SU-DHL-6 (cell line): ENCODE data around the gene SLC4A5.
"Not testable (repeated sequence)": the region's sequence is repeated elsewhere in the genome, so short reads cannot be mapped to it uniquely, and the experiment has no call there.

Experiments used
- H2AFZ ChIP-seq: fragments of 200-600 bp; sonication (generic); 2 replicates; pipeline ENCODE4 v1.6.1; 2014; ENCODE audit warnings: low read depth, mild to moderate bottlenecking, moderate library complexity, mixed read lengths, antibody characterized with exemption, low read length; ENCODE audit not compliant: severe bottlenecking
- H3F3A ChIP-seq: fragments of 200-600 bp; shearing (Covaris generic); 2 replicates; pipeline ENCODE4 v1.6.0; 2016; ENCODE audit warnings: antibody characterized with exemption, mild to moderate bottlenecking; ENCODE audit not compliant: insufficient read depth
- H3K27ac ChIP-seq: fragments of 200-600 bp; sonication (generic); 2 replicates; pipeline ENCODE4 v1.5.1; 2016; ENCODE audit warnings: low read depth, mild to moderate bottlenecking, low read length, moderate library complexity, mixed read lengths
- H3K27me3 ChIP-seq: fragments of 200-600 bp; sonication (generic), shearing (Covaris generic); 2 replicates; pipeline ENCODE4 v1.6.0; 2014; ENCODE audit warnings: mild to moderate bottlenecking, low read length
- H3K36me3 ChIP-seq: fragments of 200-600 bp; sonication (generic); 2 replicates; pipeline ENCODE4 v1.6.1; 2014; ENCODE audit warnings: mild to moderate bottlenecking, low read length, mixed read lengths
- H3K4me2 ChIP-seq: fragments of 300-600, 200-600 bp; shearing (Covaris generic), sonication (generic); 2 replicates; pipeline ENCODE4 v1.6.0; 2014; ENCODE audit warnings: low read length, low read depth, mild to moderate bottlenecking; ENCODE audit not compliant: poor library complexity, severe bottlenecking
- H3K4me3 ChIP-seq: fragments of 200-600 bp; sonication (generic); 2 replicates; pipeline ENCODE4 v1.5.1; 2014; ENCODE audit warnings: antibody characterized with exemption, low read length, mild to moderate bottlenecking, mixed read lengths; ENCODE audit not compliant: insufficient read depth, poor library complexity, severe bottlenecking
- H3K79me2 ChIP-seq: fragments of 200-600 bp; sonication (generic); 2 replicates; pipeline ENCODE4 v1.6.1; 2014; ENCODE audit warnings: mild to moderate bottlenecking, low read length, moderate library complexity; ENCODE audit not compliant: insufficient read depth
- H3K9ac ChIP-seq: fragments of 200-600 bp; sonication (generic); 2 replicates; pipeline ENCODE4 v1.7.0; 2014; ENCODE audit warnings: mild to moderate bottlenecking, low read length
- H3K9me2 ChIP-seq: fragments of 200-600 bp; sonication (generic); replicated peaks from 2 replicates; pipeline ENCODE4 v1.6.1; 2014; ENCODE audit warnings: low read length; ENCODE audit not compliant: insufficient read depth
- H3K9me3 ChIP-seq: fragments of 200-600 bp; sonication (generic); 2 replicates; pipeline ENCODE4 v1.6.1; 2014; ENCODE audit warnings: low read length, mixed read lengths; ENCODE audit not compliant: insufficient read depth
- H4K20me1 ChIP-seq: fragments of 200-600 bp; sonication (generic); 2 replicates; pipeline ENCODE4 v1.6.1; 2014; ENCODE audit warnings: low read depth, mild to moderate bottlenecking, antibody characterized with exemption, low read length, moderate library complexity, mixed read lengths
- CTCF ChIP-seq: fragments of 200-600 bp; sonication (generic); IDR thresholded peaks from one replicate; pipeline ENCODE4 v1.5.1; 2017; ENCODE audit warnings: antibody characterized with exemption, mild to moderate bottlenecking, low read length, moderate library complexity; ENCODE audit not compliant: insufficient read depth, poor library complexity, severe bottlenecking
- EZH2phosphoT487 ChIP-seq: fragments of 200-600 bp; sonication (generic), shearing (Covaris generic); conservative IDR thresholded peaks from 2 replicates; pipeline ENCODE4 v1.6.1; 2018; ENCODE audit warnings: mild to moderate bottlenecking, antibody characterized with exemption, low read length, moderate library complexity, mixed read lengths

SLC4A5 gene

GRCh38 chr2:74232426-74232825 lies 110.8 kb downstream of the SLC4A5 start:
- H3K9ac ChIP-seq, result no peak overlapping the region
- H3K9me3 ChIP-seq, result no peaks in the 10 kb centered on the region

GRCh38 chr2:74229865-74230264 lies 113.4 kb downstream of the SLC4A5 start:
- H4K20me1 ChIP-seq, H3K79me2 ChIP-seq, H3K36me3 ChIP-seq, H3K4me3 ChIP-seq, H3K9me2 ChIP-seq, H3K9ac ChIP-seq, H3K4me2 ChIP-seq, H3K27me3 ChIP-seq, H3K9me3 ChIP-seq, H3K27ac ChIP-seq, H3F3A ChIP-seq, H2AFZ ChIP-seq: not testable (repeated sequence)

More at GRCh38 chr2:74232426-74232825, 110.8 kb downstream of the SLC4A5 start:
- H3K27ac ChIP-seq, result no peak overlapping the region
- H2AFZ ChIP-seq, result no peak overlapping the region
- no peaks in the 10 kb centered on the region for H3K9me2 ChIP-seq
- H3K36me3 ChIP-seq, result no peaks in the 10 kb centered on the region
- no peaks in the 10 kb centered on the region for H3F3A ChIP-seq
- TF ChIP-seq CTCF, result no peak
- no peak for TF ChIP-seq EZH2phosphoT487
- H3K79me2 ChIP-seq, result no peaks in the 10 kb centered on the region
- H3K4me3 ChIP-seq, result no peak overlapping the region
- H4K20me1 ChIP-seq, result no peaks in the 10 kb centered on the region
- H3K27me3 ChIP-seq, result no peaks in the 10 kb centered on the region
- H3K4me2 ChIP-seq, result no peak overlapping the region

GRCh38 chr2:74228772-74229171 lies 114.4 kb downstream of the SLC4A5 start:
- H3K9ac ChIP-seq, result no peak overlapping the region
- H3K79me2 ChIP-seq, result no peaks in the 10 kb centered on the region
- no peaks in the 10 kb centered on the region for H3K36me3 ChIP-seq
- no peaks in the 10 kb centered on the region for H3K27me3 ChIP-seq
- no peaks in the 10 kb centered on the region for H4K20me1 ChIP-seq
- H3K4me3 ChIP-seq, result no peak overlapping the region
- H3K9me3 ChIP-seq, result no peaks in the 10 kb centered on the region
- no peaks in the 10 kb centered on the region for H3F3A ChIP-seq
- H3K27ac ChIP-seq, result no peak overlapping the region
- no peak overlapping the region for H3K4me2 ChIP-seq
- no peak for TF ChIP-seq EZH2phosphoT487
- H2AFZ ChIP-seq, result no peak overlapping the region
- no peaks in the 10 kb centered on the region for H3K9me2 ChIP-seq

GRCh38 chr2:74227646-74228045 lies 115.6 kb downstream of the SLC4A5 start:
- H3K9ac ChIP-seq, result no peak overlapping the region

More at GRCh38 chr2:74227646-74228045, 115.6 kb downstream of the SLC4A5 start:
- Histone ChIP-seq H2AFZ (no peak overlapping the region), H3K27me3 (no peaks in the 10 kb centered on the region), H3K4me2 (no peak overlapping the region), H3F3A (no peaks in the 10 kb centered on the region), H3K9me3 (no peaks in the 10 kb centered on the region), H3K9me2 (no peaks in the 10 kb centered on the region), H3K36me3 (no peaks in the 10 kb centered on the region), H3K4me3 (no peak overlapping the region), H3K79me2 (no peaks in the 10 kb centered on the region), H4K20me1 (no peaks in the 10 kb centered on the region), H3K27ac (no peak overlapping the region)
- TF ChIP-seq CTCF (no peak), EZH2phosphoT487 (no peak)
